NCI-H146 (cell line): Measurements from ENCODE around the gene ABLIM2.
"Not testable (repeated sequence)": the region's sequence is repeated elsewhere in the genome, so short reads cannot be mapped to it uniquely, and the experiment has no call there.

Source experiments
- DNase-seq: peaks from one replicate; lab custom pipeline; 2025; lab: John Stamatoyannopoulos, UW

The ABLIM2 gene

DNA sequence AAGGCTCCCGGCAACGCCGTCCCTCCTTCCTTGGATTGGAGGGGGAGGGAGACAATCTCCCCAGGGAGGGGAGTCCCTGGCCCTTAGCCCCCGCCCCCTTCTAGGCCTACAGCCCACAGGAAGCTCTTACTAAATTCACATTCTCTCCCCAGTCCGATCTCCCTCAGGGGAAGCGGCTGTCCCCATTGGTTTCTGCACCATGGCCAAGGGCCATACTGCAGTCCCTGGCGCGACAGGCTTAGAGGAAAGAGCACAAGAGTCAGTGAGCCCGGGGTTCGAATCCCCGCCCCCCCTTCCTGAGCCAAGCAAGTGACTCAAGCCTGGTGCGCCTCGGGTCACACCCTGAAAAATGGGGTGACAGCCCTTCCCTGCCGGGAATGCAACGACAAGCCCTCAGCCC lies 1.1 kb downstream of the ABLIM2 start:
- DNase-seq = no peak

DNA sequence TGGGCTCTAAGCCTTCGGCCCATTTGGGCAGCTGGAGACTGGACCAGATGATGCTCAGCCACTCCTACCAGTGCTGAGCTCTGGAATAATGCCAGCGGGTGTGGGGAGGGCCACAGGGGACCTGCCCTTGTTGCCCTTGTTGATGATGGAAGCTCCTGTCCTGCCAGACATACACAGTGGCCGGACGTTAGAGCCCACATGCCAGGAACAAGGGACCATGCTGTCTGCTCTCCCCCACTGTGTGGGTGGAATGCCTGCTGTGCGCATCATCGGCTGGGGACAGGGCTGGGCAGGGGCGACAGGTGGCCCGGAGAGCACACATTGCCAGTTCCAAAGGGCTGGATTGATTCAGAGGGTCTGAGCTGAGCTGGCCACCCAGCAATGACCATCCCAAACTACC lies 2.0 kb downstream of the ABLIM2 start:
- DNase-seq = peak; percentile 85

DNA sequence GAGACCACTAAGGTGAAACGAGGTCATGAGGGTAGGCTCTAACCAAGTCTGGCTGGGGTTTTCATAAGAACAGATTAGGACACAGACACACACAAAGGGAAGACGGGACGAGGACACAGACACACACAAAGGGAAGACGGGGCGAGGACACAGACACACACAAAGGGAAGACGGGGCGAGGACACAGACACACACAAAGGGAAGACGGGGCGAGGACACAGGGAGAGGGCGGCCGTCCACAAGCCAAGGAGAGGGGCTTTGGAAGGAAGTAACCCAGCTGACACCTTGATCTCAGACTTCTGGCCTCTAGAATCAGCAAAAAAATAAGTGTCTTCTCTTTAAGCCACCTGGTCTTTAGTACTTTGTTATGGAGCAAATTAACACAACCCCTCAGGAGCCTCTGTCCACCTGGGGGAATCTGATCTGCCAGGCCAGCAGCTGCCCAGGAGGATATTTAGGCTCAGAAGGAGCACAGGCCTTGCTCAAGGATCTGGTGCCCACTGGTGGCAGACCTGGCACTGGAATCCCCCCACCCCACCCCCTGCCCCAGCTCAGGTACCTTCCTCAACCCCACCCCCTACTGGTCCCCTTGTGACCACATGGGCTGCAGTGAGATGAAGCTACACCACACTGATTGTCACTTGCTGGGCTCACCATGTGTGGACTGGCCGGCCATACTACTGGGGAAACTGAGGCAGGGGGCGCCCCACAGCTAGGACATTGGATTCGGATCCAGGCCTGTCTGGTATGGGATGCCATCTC lies 2.8 kb downstream of the ABLIM2 start:
- DNase-seq = peak; percentile 28

DNA sequence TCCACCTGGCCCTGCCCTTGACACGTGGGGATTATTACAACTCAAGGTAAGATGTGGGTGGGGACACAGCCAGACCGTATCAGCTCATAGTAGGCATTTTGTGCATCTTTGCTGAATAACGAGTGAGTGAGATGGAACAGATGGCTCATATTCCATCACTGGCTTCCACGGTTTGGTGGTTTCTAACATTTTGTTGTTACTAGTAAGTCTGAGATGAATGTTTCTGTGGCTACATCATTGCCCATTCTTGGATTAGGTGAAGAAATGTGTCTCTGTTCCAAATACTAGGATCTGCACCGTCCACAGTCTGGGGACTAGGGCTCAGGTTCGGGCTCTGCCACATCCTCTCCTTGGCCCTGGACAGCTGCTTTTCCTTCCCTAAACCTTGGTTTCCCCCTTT lies 3.6 kb downstream of the ABLIM2 start:
- no peak for DNase-seq

DNA sequence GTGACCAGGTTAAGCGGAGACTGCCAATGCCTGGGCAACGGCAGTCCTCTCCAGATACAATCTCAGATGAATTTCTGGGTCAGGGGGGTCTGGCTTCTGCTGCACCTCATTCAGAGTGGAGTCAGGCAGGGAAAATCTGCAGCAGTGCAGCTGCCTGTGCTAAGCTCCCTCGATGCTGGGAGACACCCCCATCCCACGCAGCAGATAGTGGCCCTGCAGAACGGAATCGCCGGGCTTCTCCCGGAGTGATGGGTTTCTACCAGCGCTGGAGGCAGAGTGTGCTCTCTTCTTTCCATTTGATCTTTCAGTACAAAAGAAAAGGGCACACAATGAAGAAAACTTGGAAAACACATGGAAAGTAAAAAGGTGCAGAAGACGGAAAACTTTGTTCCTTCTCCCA lies 5.2 kb downstream of the ABLIM2 start:
- no peak for DNase-seq

DNA sequence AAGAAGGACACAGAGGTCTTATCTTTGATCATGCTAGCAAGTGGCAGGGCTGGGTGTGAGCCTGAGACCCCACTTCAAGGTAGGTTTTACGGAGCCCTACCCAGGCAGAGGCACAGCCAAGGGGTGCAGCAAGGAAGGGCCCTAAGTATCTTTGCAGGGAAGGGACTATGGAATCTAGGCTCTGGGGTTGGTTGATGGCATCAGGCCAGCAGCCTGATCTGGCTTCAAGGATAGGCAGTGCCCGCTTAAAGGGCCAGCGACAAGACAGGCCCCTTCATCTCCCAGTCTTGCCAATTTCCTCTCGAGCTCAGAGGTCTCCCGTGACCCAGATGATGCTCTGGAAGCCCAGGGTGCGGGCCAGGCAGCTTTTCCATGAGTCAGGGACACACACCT lies 5.8 kb downstream of the ABLIM2 start:
- DNase-seq = no peak

DNA sequence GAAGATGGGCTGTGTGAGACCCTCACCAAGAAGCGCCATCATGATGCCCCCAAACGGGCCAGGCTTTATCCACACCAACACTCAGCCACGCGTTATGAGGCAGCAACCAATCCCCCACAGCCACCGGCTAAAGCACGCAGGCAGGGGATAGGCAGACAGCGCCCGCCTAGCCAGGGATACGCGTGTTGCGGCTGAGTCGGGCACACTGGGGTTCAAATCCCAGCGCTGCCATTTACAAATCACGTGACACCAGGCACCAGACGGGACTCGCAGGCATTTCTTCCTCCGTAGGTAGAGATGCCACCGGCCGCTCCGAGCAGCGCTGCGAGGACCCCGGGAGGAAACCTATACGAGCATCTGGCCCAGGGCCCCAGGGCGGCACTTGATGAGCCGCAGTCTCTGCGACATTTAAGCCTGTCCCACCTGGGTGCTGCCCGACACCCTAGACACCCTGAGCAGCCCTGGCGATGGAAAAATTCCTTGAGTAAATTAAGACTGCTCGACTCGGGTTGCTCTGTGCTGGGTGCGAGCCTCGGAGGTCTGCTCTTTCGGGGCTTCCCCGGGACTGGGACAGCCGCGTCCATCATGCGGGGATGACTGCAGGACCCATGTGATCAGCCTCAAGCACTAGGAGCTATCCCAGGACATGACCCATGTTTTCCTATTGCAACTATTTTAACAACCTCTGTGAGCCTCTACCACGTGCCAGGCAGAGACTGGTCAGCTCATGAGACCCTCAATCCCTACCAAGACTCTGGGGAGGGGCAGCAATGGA lies 6.3 kb downstream of the ABLIM2 start:
- no peak for DNase-seq

DNA sequence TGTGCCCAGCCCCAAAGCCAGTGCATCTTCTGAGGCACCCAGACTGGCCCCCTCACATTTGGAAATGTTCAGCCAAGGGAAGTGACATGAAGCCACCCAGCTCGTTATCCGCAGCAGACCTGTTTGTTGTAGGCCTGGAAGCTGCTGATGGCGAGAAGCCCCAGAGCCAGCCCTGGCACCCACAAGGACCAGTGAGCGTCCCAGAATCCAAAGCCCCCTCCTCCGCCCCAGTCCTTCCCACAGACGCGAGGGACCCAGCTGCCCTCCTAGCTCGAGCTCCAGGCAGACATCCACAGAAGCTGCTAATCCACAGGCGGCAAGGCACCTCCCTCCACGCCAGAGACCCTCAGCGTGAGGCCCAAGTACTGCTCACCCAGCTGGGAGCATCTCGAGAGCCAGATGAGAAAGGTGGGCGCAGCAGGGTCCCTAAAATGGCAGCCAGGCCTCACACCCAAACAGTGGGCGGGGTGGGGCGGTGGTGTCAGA lies 7.4 kb downstream of the ABLIM2 start:
- no peak for DNase-seq

DNA sequence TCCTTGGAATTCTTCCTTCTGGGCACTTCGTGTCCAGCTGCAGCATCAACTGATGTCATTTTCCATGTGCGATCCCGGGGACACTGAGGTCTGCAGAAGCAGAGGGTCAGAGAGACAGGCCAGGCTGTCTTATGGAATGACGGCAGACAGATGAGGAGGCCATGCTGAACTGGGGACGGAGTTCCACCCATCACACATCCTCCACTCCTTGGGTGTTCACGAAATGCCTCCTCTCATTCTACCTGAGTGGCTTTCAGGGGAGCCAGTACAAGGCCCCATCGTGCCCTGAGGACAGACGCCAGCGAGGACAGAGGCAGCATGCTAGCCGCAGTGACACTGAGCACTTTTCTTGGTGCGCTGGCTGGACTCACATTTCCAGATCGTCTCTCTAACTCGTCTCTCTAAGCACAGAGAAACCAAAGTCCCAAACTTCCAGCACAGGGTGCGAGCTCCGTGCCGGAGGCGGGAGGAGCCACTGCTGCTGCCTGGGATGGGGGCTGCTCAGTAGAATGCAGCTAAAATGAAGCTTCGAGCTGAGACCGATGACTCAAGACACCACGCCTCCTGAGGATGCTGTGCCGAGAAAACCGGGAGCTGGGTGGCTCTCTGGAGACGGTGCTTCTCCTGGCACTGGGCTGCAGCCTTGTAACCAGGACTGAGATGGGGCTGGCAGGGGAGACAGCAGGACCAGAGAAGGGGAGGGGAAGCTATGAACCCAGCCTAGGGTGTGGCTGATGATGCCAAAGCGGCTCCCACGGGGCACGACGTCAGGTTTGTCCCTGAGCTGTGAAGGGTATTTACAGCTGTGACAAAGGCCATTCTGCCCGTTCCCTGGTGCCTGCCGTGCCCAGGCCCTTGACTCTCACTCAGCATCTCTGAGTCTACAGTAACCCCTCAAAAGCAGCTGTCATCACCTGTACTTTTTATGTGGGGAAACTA lies 8.2 kb downstream of the ABLIM2 start:
- DNase-seq = no peak

DNA sequence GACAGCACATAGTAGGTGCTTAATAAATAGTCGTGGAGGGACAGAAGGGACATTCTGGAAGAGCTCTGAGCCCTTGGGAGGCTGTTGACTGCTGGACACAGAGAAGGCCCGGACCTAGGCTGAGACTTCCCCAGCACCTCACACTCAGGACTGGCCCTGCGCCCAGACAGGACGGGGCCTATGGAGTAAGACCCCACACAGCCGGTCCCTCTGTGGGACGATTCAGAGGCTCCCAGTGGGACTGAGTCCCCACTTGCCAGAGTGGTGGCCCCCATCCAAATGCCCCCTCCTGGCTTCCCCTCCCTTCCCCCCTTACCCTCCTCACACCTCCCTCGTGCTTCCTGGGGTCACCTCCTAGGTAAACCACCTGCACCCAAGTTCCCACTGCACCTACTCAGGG lies 8.9 kb downstream of the ABLIM2 start:
- DNase-seq = no peak

DNA sequence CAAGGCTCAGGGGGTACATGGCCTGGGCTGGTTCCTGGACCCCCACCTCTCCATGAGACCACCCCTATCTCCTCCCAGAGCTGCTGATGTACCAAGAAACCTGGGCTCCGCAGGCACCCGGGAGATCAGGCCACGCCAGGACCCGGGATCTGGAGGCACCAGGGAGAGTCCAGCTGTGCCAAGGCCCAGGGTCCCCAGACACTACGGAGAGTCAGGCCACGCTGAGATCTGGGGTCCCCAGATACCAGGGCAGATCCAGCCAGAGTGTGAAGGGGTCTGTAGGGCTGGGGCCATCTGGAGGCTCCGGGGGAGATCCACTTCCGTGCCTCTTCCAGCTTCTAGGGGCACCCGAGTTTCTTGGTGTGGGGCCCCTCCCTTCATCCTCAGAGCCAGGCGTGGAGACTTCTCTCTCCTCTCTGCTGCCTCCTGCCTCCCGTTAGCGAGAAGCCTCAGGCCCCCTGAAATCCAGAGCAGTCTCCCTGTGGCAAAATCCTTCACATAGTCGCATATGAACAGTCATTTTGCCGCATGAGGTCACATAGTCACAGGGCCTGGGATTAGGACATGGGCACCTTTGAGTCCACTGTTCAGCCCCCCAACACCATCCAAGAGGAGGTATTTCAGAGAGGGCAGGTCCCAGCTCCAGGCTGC lies 9.7 kb downstream of the ABLIM2 start:
- no peak for DNase-seq

DNA sequence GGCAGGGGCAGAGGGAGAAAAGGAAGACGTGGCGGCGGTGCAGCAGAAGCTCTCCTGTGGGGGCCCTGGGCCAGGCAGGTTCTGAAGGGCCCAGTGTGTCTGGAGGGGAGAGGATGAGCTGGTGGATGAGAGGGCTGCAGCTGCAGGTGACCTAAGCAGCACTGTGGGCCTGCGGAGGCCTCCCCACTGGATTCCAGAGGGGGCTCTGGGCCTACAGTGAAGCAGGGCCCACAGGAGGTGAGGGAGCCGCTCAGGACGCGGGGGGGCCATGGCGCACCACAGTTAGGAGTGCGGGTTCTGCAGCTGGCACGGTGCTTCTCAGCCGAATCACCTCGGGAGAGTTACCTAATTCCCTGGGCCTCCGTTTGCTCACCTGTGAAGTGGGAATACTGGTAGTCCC lies 10.5 kb downstream of the ABLIM2 start:
- no peak for DNase-seq

DNA sequence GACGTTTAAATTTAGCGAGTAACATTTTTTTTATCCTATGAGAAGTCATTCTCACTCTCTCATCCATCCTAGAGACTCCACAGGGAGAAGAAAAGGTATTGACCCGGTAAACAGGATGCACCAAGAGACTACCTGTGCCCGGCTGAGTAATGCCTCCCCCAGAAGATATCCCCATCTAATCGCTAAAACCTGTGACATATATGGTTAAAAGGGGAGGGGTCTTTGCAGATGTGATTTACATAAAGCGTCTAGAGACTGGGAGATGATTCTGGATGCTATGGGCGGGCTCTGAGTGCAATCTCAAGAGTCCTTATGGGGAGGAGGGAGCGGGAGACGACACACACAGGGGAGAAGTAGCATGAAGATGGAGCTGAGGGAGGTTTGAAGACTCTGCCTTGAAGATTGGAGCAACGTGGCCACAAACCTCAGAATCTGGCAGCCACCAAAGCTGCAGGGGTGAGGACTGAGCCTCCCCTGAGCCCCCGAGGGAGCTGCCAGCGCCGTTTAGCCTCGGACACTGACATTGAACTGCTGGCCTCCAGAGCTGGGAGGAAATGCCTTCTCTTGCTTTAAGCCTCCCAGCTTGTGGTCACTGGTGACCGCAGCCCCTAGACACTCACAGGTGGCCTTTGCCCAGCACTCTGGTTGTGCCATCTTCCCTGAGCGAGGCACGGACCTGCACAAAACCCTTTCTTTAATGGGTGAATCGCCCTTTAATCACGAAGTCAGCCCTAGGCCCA lies 11.2 kb downstream of the ABLIM2 start:
- DNase-seq = no peak

DNA sequence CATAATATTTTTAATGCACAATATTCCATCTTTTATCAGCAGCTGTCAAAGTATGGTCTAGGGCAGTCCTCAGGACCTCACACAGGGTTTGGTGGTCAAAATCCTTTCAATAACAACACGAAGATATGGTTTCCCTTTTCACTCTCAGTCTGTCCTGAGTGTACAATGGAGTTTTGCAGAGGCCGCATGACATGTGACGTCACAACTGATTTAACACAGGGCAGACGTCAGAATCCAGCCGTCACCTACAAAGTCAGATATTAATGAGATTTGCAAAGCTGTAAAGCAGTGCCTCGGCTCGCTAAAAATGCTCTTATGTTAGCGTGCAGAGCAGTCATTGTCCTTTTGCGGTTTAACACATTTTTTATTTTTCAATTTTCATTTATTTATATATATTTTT lies 12.5 kb downstream of the ABLIM2 start:
- DNase-seq = no peak

DNA sequence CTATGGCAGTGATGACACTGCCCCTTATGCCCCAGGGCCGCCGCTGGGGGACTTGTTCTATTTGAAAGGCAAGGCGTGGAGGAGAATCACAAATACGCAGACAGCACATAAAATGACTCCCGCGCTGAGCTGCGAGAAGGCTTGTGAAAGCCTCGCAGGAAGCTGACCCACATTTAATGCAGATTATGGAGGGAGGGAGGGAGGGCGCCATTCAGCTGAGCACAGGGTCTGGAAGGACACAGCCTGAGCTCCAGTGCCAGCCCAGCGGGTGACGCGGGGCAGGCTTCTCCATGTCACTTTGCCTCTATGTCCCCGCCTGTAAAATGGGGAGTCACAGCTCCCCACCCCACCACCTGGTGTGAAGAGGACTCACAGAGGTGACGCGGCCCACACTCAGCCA lies 14.3 kb downstream of the ABLIM2 start:
- peak; percentile 59 for DNase-seq

DNA sequence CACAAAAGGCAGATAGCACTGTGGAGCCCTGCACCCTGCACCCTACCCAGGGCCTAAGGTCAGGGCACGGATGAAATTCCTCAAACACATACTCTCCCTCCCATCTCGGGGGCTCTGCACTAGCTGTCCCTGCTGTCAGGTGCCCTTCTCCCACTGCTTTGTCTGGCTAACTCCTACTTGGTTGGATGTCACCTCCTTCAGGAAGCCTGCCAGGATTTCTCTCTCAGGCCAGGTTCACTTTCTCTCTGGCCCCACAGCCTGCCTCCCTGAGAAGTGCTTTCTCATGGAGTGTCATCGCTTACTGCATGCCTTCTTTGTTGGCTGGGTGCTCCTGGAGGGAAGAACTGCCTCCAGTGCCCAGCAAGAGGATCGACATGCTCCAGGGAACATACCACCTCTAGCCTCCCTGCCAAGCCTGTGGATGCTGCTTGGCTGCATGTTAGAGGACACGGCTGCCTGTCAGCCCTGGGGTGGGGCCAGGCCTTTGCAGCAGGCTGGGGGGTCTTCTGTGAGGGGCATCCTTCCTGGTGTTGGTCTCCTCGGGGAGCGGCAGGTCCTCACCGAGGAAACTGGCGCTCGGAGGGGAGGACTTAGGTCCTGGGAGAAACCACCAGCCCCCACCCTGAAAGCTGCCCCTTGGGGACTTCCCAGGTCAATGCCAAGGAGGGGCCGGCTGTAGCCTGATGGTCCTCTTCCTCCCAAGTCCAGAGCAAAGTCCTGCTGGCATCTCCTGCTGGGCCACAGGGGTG lies 15.0 kb downstream of the ABLIM2 start:
- DNase-seq = no peak

DNA sequence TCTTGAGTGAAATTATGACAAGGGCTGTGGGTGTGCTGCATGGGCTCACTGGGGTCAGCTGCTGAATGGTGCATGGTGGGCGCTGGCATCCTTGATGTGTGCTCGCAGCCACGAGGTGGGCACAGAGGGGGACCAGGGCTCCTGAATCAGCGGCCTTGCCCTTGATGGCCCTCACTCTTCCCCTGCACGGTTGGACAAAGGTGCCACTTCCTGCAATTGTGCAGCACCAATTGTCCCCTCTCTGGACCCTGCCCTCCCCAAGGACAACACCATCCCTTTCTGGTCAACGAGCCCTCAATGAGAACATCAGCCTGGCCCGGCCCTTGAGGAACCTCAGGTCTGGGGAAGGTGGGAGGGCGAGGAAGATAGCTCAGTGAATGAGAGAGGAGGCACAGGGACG lies 16.1 kb downstream of the ABLIM2 start:
- no peak for DNase-seq

DNA sequence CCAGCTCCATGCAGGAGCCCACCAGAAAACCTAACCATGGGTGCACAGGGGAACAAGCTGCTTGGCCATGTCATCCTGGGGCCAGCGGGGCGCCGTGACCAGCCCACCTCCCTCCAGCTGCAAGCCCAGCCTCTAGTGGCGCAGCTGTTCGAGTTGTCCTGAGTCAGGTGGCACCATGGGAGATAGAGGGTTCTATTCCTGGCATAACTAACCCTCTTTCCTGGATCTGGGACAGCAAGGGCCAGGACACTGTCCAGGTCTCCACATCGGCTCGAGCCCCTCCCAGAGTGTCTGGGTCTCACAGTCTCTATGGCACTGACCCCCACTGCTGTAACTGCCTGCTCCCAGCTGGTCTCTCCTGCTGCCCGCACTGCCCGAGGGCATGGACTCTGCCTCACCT lies 16.7 kb downstream of the ABLIM2 start:
- DNase-seq = no peak

DNA sequence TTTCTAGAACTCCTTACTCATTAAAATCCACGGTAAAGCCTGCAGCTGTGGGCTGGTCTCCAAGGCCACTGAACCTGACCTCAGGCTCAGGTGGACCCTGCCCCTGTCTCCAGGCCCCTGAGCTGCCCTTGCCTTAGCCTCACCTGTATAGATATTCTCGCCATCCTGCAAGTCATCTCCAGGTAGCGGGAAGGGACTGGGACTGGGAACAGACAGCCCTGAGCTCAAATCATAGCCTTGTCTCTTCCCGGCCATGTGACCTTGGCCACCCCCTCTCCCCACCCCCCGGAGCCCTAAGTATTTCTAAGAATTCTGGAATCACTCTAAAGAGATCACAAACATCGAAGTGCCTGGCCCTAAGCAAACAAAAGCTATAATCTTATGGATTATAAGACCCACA lies 17.7 kb downstream of the ABLIM2 start:
- no peak for DNase-seq

DNA sequence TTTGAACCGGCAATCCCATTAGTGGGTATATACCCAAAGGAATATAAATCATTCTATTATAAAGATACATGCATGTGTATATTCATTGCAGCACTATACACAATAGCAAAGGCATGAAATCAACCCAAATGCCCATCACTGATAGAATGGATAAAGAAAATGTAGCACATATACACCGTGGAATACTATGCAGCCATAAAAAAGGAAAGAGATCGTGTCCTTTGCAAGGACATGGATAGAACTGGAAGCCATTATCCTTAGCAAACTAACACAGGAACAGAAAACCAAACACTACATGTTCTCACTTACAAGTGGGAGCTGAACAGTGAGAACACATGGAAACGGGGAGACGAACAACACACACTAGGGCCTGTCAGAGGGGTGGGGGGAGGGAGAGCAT lies 18.9 kb downstream of the ABLIM2 start:
- not testable (repeated sequence) for DNase-seq
